ENCODE data around the gene UTP4.

UTP4 gene

DNA sequence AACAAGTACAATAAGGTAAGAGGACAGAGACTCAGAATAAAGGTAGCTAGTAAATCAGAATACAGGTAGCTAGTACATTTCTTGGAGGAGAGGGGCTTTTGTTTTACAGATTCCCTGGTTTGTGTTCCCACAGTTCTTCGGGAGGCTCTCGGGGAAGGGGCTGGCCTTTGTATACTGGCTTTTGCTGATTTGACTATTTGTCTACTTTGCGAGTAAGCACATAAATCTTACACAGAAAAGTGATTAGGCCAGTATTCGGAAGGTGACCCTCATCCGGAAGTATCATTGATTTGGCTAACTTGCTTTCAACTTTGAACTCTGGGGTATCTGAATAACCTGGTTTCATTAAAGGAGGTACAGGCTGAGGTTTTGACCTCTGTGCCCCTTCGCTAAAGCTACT, 33.1 kb downstream of the UTP4 start:
- TF ChIP-seq, protein P1, sequence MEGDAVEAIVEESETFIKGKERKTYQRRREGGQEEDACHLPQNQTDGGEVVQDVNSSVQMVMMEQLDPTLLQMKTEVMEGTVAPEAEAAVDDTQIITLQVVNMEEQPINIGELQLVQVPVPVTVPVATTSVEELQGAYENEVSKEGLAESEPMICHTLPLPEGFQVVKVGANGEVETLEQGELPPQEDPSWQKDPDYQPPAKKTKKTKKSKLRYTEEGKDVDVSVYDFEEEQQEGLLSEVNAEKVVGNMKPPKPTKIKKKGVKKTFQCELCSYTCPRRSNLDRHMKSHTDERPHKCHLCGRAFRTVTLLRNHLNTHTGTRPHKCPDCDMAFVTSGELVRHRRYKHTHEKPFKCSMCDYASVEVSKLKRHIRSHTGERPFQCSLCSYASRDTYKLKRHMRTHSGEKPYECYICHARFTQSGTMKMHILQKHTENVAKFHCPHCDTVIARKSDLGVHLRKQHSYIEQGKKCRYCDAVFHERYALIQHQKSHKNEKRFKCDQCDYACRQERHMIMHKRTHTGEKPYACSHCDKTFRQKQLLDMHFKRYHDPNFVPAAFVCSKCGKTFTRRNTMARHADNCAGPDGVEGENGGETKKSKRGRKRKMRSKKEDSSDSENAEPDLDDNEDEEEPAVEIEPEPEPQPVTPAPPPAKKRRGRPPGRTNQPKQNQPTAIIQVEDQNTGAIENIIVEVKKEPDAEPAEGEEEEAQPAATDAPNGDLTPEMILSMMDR (IDR thresholded peaks at IDR 0.05; ENCODE audit: low read depth, low read length): no peak
- TF ChIP-seq MYC (IDR thresholded peaks at IDR 0.05; ENCODE audit: low read depth, low read length) (no peak), POLR2A (IDR thresholded peaks at IDR 0.05; ENCODE audit: extremely low read depth, insufficient read length) (no peak)
- TF ChIP-seq, protein P2, sequence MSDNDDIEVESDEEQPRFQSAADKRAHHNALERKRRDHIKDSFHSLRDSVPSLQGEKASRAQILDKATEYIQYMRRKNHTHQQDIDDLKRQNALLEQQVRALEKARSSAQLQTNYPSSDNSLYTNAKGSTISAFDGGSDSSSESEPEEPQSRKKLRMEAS (IDR thresholded peaks at IDR 0.05; ENCODE audit: low read depth, low read length): no peak
- no peak overlapping the region for H3K4me3 ChIP-seq (ENCODE audit: low read depth, low read length)
- DNase-seq (ENCODE audit: low read depth): no peak

DNA sequence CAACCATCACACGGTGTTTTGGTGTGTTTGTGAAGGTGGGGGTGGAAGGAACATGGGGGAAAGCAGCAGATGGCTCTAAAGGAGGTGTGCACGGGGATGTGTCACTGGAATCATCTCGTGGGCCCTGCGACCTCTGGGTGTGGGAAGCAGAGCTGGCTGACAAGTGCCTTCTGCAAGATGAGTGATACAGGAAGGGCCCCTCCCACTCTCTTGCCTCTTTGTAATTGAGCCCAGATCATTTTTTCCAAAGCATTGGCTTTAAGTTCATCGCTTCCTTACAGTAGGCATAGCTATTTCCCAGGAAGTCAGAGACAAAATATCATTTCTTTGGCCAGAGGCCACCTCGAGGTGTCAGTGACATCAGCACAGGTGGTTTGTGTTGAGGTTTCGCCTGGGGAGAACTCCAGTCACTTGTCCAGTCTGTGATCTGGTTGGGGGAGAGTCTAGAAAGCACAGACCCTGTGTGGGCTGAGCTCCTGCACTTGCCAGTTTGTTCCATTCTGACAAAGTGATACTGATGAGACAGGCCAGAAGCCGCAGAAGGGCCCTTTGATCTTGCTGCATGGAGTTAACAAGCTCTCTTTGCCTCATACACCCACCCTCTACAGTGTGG, 33.9 kb downstream of the UTP4 start:
- no peak for DNase-seq (ENCODE audit: low read depth)
- TF ChIP-seq, protein P2 (IDR thresholded peaks at IDR 0.05; ENCODE audit: low read depth, low read length): no peak
- TF ChIP-seq POLR2A (IDR thresholded peaks at IDR 0.05; ENCODE audit: extremely low read depth, insufficient read length) (no peak), MYC (IDR thresholded peaks at IDR 0.05; ENCODE audit: low read depth, low read length) (no peak)
- TF ChIP-seq, protein P1 (IDR thresholded peaks at IDR 0.05; ENCODE audit: low read depth, low read length): no peak
- no peak overlapping the region for H3K4me3 ChIP-seq (ENCODE audit: low read depth, low read length)

DNA sequence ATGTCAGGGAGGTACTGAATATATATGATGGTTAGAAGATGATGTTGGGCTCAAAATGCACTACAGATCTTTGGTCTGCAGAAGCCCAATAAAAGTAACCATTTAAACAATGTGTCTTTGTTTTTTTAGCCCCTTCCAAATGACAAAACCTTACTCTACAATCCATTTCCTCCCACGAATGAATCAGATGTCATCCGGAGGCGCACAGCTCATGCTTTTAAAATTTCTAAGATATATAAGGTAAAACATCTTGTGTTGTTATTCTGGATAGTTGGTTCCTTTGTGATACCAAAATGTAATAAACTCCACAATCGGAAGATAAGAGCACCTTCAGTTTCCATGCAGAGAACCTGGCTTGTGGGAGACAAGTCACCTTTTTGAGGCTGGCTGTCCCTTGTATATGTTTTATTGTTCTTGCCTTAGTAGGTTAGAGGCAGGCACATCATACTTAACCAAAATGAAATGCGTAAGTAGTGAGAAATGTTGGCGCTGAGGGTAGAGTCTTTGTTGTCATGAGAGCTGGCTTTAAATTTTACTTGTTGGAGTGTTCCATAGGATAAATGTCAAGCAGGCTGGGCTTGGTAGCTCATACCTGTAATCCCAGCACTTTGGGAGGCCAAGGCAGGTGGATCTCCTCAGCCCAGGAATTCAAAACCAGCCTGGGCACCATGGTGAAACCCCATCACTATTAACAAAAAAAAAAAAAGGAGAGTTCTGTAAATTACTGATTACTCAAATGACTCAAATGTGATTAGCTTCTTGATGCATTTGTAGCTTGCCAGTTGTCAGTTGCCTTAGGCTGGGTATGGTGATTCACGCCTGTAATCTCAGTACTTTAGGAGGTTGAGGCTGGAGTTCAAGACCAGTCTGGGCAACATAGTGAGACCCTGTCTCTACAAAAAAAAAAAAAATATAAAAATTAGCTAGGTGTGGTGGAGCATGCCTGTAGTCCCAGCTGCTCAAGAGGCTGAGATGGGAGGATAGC, 34.8 kb downstream of the UTP4 start:
- no peak overlapping the region for H3K4me3 ChIP-seq (ENCODE audit: low read depth, low read length)
- DNase-seq (ENCODE audit: low read depth): no peak
- TF ChIP-seq MYC (IDR thresholded peaks at IDR 0.05; ENCODE audit: low read depth, low read length): no peak
- no peak for TF ChIP-seq POLR2A (IDR thresholded peaks at IDR 0.05; ENCODE audit: extremely low read depth, insufficient read length)
- TF ChIP-seq, protein P1 (IDR thresholded peaks at IDR 0.05; ENCODE audit: low read depth, low read length): no peak
- TF ChIP-seq, protein P2 (IDR thresholded peaks at IDR 0.05; ENCODE audit: low read depth, low read length): no peak

DNA sequence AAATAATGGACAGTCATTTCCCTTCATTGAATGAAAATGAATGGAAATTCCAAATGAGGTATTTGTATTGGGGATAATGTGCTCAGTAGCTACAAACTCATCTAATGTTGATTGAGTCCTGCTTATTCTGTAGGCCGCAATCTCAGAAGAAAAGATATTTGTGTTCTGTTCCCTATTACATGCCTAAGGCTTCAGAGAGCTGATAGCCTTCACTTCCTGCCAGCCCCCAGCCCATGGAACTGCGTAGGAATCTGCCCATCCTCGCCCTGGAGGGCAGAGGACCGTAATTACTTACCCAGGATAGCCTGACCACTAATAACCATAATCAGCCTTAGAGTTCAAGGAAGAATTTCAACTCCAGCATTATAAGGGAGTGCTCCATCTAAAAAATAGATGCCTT, 36.6 kb downstream of the UTP4 start:
- DNase-seq (ENCODE audit: low read depth): no peak
- no peak overlapping the region for H3K4me3 ChIP-seq (ENCODE audit: low read depth, low read length)
- TF ChIP-seq, protein P1 (IDR thresholded peaks at IDR 0.05; ENCODE audit: low read depth, low read length): no peak
- TF ChIP-seq MYC (IDR thresholded peaks at IDR 0.05; ENCODE audit: low read depth, low read length) (no peak), POLR2A (IDR thresholded peaks at IDR 0.05; ENCODE audit: extremely low read depth, insufficient read length) (no peak)
- TF ChIP-seq, protein P2 (IDR thresholded peaks at IDR 0.05; ENCODE audit: low read depth, low read length): no peak

DNA sequence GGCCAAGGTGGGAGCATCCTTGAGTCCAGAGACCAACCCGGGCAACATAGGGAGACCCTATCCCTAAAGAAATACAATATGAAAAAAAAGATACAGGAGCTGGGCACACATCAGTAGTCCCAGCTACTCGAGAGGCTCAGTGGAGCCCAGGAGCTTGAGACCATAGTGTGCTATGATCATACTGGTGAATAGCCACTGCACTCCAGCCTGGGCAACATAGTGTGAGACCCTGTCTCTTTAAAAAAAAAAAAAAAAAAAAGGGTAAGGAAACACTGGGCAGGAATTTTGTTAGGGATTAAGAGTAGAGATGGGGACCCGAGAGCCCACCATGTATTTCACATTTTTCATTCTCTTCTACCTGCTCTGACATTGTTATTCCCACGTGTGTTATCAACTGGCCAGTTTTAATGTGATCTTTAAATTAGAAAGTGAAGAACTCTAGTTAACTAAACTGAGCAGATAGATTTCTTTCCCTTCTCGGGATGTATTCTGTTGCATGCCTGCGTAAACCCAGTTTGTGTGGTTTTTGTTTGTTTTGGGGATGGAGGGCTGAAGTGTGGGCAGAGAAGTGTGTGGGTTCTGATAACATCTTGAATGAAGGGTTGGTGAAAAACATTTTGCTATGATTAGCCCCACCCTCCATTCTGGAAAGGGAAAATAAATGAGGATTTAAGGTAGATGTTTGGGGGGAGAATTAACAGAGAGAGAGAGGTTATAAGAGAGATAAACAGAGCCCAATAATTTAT, 37.3 kb downstream of the UTP4 start:
- no peak overlapping the region for H3K4me3 ChIP-seq (ENCODE audit: low read depth, low read length)
- DNase-seq (ENCODE audit: low read depth): no peak
- TF ChIP-seq, protein P1 (IDR thresholded peaks at IDR 0.05; ENCODE audit: low read depth, low read length): no peak
- no peak for TF ChIP-seq POLR2A (IDR thresholded peaks at IDR 0.05; ENCODE audit: extremely low read depth, insufficient read length)
- TF ChIP-seq MYC (IDR thresholded peaks at IDR 0.05; ENCODE audit: low read depth, low read length): no peak
- TF ChIP-seq, protein P2 (IDR thresholded peaks at IDR 0.05; ENCODE audit: low read depth, low read length): no peak
